NCI-H345 (cell line): ENCODE results near the gene B4GALNT3.
"Not testable (repeated sequence)": the region's sequence is repeated elsewhere in the genome, so short reads cannot be mapped to it uniquely, and the experiment has no call there.

Source experiments
- DNase-seq: peaks from one replicate; lab custom pipeline; 2025; lab: John Stamatoyannopoulos, UW

B4GALNT3 gene

GRCh38 chr12:575129-575502, 115.4 kb downstream of the B4GALNT3 start:
- DNase-seq = no peak

GRCh38 chr12:575948-576614, 116.3 kb downstream of the B4GALNT3 start:
- peak; percentile 65 for DNase-seq

- DNase-seq = no peak
Measured at GRCh38 chr12:576615-577110, 116.9 kb downstream of the B4GALNT3 start.

GRCh38 chr12:577994-578747, 118.4 kb downstream of the B4GALNT3 start:
- DNase-seq = not testable (repeated sequence)

- DNase-seq = peak; percentile 51
Measured at GRCh38 chr12:578748-579419, 119.1 kb downstream of the B4GALNT3 start.

GRCh38 chr12:579420-580110, 119.8 kb downstream of the B4GALNT3 start:
- DNase-seq = no peak

- DNase-seq = no peak
Measured at GRCh38 chr12:580813-581212, 121.1 kb downstream of the B4GALNT3 start.

- no peak for DNase-seq
Measured at GRCh38 chr12:581321-581720, 121.6 kb downstream of the B4GALNT3 start.

GRCh38 chr12:581746-582145, 122.0 kb downstream of the B4GALNT3 start:
- DNase-seq = no peak

GRCh38 chr12:583251-583869, 123.6 kb downstream of the B4GALNT3 start:
- DNase-seq = no peak

GRCh38 chr12:585062-586061, 125.6 kb downstream of the B4GALNT3 start:
- DNase-seq = no peak

GRCh38 chr12:586318-587071, 126.8 kb downstream of the B4GALNT3 start:
- DNase-seq = no peak

- DNase-seq = no peak
Measured at GRCh38 chr12:587132-588023, 127.6 kb downstream of the B4GALNT3 start.

GRCh38 chr12:588024-588322, 128.2 kb downstream of the B4GALNT3 start:
- DNase-seq = no peak

- DNase-seq = no peak
Measured at GRCh38 chr12:588646-589045, 128.9 kb downstream of the B4GALNT3 start.

- DNase-seq = no peak
Measured at GRCh38 chr12:590206-590750, 130.5 kb downstream of the B4GALNT3 start.

GRCh38 chr12:591167-592023, 131.7 kb downstream of the B4GALNT3 start:
- no peak for DNase-seq

- no peak for DNase-seq
Measured at GRCh38 chr12:592024-592505, 132.3 kb downstream of the B4GALNT3 start.
